Activated CD4-positive, CD25-positive, alpha-beta regulatory T cell treated with anti-CD3 and anti-CD28 coated beads, Interleukin-2, amount 50 U/mL, for 24 hours (primary cell): Measurements from ENCODE around the gene SEC24D.

Experiments used
- ATAC-seq, 2 donors: fragments of 150-1000 bp; cut with Tn5 transposase; one replicate each; pipeline ENCODE4 v1.10.0; 2021; ENCODE audit warnings: mild to moderate bottlenecking in 1 of 2, moderate library complexity in 1 of 2

The SEC24D gene

GRCh38 chr4:118749347-118749988 lies 86.5 kb downstream of the SEC24D start:
- no peak for ATAC-seq

- no peak for ATAC-seq
These were observed 89.5 kb downstream of the SEC24D start for GRCh38 chr4:118746251-118746919.

GRCh38 chr4:118745357-118745756 lies 90.6 kb downstream of the SEC24D start:
- ATAC-seq: no peak

- no peak for ATAC-seq
These were observed 92.1 kb downstream of the SEC24D start for GRCh38 chr4:118743867-118744266.

GRCh38 chr4:118742050-118742449 lies 93.9 kb downstream of the SEC24D start:
- no peak for ATAC-seq

GRCh38 chr4:118741301-118741855 lies 94.5 kb downstream of the SEC24D start:
- no peak for ATAC-seq

GRCh38 chr4:118740869-118741268 lies 95.1 kb downstream of the SEC24D start:
- ATAC-seq: no peak

GRCh38 chr4:118739022-118739713 lies 96.8 kb downstream of the SEC24D start:
- ATAC-seq: no peak

GRCh38 chr4:118738090-118738489 lies 97.8 kb downstream of the SEC24D start:
- ATAC-seq: no peak

- no peak for ATAC-seq
These were observed 99.0 kb downstream of the SEC24D start for GRCh38 chr4:118736900-118737299.

GRCh38 chr4:118734491-118735205 lies 101.3 kb downstream of the SEC24D start:
- ATAC-seq: no peak

- ATAC-seq: no peak
These were observed 103.2 kb downstream of the SEC24D start for GRCh38 chr4:118732591-118733330.

GRCh38 chr4:118730683-118731082 lies 105.2 kb downstream of the SEC24D start:
- ATAC-seq: no peak

- ATAC-seq: no peak
These were observed 106.3 kb downstream of the SEC24D start for GRCh38 chr4:118729287-118730286.

GRCh38 chr4:118727360-118727759 lies 108.6 kb downstream of the SEC24D start:
- ATAC-seq: no peak

- no peak for ATAC-seq
These were observed 112.6 kb downstream of the SEC24D start for GRCh38 chr4:118723369-118723768.

- no peak for ATAC-seq
These were observed 114.2 kb downstream of the SEC24D start for GRCh38 chr4:118721752-118722151.

- ATAC-seq: no peak
These were observed 117.3 kb downstream of the SEC24D start for GRCh38 chr4:118718511-118719170.

- no peak for ATAC-seq
These were observed 119.6 kb downstream of the SEC24D start for GRCh38 chr4:118716304-118716703.

- no peak for ATAC-seq
These were observed 121.2 kb downstream of the SEC24D start for GRCh38 chr4:118714682-118715081.
